ENCODE results near the gene PPP1R3D.
A peak's percentile ranks its signal among the peaks of the same experiment; 100 is the strongest.

The PPP1R3D gene

DNA sequence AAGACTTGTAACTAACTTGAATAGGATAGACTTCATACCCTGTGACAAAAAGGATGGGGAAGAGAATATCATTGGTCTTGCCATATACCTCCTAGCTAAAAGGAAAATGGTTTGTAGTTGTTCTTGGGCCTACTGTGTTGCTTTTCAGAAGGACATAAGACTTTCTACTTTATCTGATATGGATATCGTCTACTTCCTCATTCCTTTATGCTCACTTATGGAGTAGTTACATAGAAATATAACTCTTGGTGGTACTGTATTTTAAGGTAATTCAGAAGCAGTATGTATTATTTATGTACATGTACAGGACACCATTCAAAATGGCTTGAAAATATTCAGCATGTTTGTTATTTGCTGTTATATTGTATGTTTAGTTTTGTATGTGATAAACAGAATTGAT, 8.1 kb upstream of the PPP1R3D start:
- no peak for DNase-seq

DNA sequence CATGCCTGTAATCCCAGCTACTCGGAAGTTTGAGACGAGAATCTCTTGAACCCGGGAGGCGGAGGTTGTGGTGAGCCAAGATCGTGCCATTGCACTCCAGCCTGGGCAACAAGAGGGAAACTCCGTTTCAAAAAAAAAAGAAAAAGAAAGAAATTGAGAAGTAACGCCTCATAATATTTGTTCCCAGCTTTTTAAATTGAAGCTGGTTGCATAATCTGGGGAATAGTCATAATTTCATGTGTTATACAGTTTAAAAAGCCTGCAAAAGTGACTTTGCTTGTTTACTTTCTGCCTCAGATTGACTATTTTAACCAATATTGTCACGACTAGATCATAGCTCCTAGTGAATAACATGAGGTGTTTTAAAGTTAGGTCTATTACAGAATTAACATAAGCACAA, 7.3 kb upstream of the PPP1R3D start:
- no peak for DNase-seq

DNA sequence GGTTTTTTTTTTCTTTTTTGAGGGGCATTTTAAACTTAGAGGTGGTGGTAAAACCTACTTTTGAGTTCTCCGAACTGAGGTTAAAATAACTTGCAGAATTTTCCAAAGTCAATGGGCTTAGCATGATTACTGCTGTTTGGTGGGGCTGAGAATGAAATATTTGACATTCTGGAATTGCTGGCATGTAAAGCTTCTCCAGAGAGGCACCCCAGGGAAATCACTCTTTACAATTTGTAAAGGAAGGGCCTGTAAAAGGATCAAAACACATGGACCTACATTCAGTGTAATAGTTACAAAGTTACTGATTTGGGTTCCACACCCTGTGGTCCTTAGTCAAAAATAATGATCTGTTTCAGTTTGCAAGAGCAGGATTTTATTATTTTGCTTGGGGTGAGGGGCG, 5.6 kb upstream of the PPP1R3D start:
- DNase-seq, result no peak

DNA sequence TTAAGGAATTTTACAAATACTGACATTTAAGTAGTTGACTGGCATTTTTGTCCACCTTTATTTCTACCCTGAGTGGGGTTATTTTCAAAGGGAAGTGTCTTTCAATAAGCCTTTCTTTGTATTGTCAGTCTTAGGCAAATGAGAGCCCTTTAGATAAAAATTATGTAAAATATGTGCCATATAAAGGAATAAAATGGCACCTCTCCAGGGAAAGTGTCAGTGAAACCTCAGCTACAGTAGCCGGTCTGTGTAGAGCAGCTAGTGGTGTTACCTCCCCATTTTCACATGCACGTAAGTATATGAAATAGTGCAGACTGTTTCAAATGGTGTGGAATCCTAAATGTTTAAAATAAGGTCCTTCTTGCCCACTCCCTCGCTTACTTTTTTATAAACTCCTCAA, 5.1 kb upstream of the PPP1R3D start:
- DNase-seq, result no peak

DNA sequence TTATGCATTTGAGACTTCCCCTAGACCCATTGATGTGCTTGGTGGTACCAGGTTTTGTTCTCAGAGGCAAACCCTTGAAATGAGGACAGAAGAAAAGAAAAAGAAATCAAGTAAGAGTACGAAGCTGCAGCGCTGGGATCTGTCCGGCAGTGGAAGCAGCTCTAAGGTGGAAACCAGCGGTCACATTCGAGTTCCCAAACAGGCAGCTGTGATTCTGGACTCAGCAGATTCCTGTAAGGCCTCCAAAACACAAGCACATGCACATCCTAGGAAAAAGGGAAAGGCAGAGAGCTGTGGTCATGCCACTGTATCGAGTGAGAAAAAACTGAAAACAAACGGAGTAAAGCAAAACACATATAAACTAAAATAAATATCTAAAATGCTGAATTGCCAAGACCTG, 4.6 kb upstream of the PPP1R3D start:
- DNase-seq, result no peak

DNA sequence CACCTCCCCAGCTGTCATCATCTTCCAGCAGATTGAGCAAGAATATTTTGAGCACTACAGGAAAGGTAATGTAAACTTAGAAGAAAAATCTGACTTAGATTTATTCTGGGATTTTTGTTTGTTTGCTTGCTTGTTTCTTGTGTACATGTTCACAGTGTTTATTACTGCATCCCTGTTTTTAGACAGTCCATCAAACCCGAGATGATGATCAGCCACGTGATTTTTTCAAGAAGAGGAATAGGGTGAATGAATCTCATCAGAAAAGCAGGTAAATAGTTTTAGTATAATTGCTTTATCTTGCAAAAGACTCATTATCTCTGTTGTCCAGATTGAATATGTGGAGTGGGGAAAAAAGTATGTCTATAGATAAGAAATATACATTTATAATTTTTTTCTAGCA, 2.1 kb upstream of the PPP1R3D start:
- no peak for DNase-seq

DNA sequence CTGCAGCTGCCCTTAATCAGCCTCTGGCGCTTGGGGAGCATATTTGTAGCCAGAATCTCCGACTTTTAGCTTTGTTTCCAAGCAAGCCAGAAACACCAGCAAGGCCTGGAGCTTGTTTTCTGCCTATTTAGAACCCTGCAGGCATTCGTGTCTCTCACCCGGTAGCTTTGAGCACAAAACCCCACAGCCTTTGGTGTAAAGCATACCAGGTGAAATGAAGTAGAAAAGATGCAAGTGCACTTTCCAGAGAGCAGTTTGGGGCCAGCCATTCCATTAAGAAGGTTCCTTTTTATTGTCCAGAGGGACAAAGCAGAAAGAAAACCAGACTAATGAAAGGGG, 820 bp upstream of the PPP1R3D start:
- no peak for DNase-seq

DNA sequence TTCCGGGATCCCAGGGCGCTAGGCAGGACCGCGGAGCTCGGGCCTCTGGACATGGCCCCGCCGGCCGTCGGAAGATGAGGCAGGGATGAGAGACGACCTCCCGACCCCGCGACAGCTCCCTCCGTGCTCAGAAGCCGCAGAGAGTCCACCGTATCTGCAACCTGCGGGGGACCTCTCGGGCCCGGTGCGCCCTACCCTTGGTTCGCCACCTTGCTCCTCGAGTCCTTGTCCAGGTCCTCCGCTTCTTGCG, 301 bp downstream of the PPP1R3D start:
- DNase-seq, result no peak

DNA sequence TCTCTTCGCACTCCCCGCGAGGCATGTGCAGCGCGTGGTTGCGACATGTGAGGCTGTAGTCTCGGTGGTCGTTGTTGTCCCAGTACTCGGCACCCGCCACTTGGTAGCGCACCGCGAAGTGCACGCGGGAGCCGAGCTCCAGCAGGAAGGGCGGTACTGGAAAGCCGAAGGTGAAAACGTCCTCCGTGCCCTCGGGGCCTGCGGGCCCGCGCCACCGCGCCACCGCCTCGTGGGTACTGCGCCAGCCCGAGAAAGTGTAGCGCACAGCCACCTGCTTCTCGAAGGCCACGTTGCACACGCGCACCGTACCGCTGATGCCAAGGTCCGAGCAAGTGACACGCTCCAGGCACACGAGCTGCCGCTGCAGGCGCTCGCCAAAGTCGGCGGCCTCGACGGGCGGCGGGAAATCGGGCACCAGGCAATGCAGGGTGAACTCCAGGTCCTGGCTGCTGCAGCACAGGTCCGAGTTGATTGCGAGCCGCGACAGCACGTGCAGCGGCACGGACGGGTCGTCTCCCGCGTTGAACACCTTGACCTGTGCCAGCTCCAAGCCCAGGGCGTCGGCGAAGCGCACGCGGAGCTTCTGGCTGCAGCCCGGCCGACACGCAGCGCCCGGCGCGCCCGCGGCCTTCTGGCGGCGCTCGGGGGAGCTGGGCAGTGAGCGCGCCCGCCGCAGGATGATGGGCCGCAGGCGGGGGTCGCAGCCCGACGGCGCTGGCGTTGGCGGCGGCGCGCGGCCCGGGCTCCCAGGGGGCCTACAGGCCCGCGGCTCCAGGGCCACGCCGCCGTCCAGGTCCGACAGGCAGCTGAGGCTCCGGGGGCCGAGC, 840 bp downstream of the PPP1R3D start:
- DNase-seq, result no peak

DNA sequence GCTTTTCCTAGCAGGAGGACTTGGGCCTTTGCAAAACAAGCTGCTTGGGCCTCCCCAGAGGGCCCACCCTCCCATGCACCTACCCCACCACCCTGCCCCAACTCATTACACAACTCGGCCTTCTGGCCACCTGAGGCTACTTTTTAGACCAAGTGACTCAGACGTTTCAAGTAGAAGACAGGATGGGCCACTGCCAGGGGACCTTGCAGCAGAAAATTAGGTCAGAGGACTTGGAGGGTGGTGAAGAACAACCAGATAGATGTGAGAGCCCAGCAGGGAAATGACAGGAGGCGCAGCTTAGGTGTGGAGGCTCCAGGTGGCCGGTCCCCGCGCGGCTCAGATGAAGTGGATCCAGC, 1.4 kb downstream of the PPP1R3D start:
- DNase-seq, result no peak

DNA sequence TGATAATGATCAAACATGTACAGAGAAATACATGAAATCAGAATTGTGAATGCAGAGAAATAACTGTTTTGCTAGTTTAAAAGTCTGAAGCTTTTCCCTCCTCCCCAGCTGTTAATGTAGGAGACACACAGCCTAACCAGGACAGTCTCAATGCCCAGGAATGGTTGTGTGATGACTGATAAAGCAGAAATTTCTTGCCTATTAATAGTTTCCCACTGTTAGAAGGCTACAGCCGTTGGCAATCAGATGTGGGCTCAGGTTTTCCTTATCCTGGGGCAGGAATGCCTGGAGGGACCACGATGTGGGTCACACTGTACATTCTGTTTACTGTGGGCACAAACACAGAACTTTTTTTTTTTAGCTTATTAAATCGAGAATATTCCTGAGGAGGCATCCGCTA, 1.9 kb downstream of the PPP1R3D start:
- no peak for DNase-seq

DNA sequence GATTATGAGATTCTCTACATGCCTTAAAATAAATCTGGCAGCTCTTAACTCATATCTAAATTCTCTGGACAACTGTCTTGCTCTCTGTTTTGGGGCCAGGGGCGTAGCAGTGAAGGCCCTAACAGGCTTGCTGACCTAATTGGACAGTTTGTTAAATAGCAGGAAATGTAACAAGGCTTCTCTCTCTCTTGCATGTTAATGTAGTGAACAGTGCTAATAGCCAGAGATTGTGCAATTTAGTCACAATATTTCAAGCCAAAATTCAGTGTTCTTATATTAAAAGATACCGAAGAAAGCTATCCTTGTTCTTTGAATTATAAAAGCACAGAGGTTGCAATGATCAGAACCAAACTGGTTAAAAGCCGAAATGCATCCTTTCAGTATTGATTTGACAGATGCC, 3.0 kb downstream of the PPP1R3D start:
- no peak for DNase-seq

DNA sequence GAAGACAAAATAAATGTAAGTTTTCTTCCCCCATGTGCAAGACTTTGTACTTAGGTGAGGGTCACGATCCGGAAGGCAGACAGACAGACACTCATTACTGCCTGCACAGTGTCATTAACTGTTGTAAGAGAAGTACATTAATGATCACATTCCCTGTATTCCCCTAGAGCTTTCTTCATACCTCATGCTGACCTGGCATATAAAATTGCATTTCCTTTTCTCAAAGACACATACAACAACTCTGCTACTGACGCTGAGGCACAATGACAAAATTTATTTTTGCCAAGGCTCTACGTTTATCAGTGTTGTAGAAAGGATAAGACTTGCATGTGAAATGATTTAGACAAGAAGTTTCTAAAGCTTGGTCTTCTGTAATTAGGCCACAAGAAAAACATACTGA, 3.7 kb downstream of the PPP1R3D start:
- DNase-seq, result no peak

DNA sequence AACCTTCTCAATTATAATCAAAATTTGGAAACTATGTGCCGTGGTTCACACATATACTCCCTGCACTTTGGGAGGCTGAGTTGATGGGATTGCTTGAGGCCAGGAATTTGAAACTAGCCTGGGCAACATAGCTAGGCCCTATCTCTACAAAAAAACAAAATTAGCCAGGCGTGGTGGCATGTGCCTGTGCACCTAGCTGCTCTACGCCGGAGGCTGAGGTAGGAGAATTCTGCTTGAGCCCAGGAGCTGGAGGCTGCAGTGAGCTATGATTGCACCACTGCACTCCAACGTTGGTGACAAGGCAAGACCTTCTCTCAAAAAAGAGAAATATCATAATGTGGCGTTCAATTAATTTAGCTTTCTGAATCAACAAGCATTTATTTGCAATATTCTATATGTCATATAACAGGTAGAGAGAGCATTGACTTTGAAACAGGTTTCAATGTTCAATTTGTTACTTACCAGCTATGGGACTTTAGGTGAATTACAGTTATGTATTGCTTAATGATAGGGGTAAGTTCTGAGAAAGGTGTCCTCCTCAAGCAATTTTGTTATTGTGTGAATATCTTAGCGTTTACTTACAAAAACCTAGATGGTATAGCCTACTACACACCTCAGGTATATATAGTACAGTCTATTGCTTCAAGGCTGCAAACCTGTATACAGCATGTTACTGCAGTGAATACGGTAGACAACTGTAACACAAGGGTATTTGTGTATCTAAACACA, 4.5 kb downstream of the PPP1R3D start:
- DNase-seq, result no peak

DNA sequence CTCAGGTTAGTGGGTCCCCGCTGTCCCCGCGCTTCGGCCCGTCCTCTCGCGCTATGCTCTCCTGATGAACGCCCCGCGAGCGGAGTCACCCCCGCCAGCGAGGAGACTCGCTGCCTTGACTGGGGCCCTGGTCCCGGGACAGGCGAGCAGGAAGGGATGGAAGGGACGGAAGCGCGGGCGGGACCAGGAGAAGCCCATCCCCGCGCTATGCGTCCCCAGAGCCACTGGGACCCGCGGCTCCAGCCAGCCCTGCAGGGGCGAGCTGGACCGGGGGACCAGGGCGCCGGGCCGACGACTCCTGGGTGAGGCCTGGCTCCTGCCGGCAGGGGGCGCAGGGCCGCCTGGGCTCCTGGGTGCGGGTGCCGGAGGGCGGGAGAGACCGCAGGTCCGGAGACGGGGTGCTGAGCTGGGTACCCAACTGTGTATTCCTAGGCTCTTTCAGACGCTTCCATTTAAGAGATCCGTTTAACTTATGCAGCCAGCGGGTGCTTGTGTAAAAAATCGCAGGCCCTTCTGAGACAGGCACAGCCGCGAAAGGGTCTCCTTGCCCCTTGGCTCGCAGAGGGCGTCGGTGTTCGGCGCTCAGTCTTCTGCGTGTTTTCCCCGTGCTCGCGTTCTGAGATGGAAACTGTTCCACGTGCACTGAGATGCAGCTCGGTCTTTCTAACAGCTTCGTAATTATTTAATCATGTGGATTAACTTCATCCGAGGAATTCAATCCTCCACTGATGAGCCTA, 6.1 kb downstream of the PPP1R3D start:
- DNase-seq, result peak; percentile 72

DNA sequence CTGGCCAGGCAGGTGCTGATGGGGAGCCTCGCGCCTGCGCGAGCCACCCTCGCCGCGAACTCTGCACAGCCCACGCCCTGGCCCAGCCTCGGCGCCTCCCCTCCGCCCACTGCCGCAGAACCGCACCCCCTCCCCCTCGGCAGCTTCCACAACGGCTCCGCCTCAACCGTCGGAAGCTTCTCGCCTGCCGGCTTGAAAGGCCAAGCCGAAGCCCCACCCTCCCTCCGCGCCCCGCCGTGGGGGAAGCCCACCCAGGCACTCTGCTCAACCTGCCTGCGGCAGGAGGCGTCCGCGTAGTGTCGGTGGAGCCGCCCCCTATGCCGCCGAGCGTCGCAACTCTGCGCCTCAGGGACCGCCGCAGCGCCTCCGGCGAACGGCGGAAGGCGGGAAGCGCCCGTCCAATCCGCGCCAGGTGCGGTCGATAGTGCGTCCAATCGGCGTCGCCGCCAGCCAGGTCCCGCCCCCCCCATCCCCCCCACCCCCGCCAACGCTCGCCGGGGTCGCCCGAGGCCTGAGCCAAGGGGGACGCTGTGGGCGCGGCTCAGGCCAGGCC, 6.7 kb downstream of the PPP1R3D start, which contains the start of gene SYCP2:
TSS of gene SYCP2 (minus strand) at position 342 of the 553 bp plus-strand sequence. CDS start 11,224 bp downstream, outside the sequence.
- peak; percentile 60 for DNase-seq

DNA sequence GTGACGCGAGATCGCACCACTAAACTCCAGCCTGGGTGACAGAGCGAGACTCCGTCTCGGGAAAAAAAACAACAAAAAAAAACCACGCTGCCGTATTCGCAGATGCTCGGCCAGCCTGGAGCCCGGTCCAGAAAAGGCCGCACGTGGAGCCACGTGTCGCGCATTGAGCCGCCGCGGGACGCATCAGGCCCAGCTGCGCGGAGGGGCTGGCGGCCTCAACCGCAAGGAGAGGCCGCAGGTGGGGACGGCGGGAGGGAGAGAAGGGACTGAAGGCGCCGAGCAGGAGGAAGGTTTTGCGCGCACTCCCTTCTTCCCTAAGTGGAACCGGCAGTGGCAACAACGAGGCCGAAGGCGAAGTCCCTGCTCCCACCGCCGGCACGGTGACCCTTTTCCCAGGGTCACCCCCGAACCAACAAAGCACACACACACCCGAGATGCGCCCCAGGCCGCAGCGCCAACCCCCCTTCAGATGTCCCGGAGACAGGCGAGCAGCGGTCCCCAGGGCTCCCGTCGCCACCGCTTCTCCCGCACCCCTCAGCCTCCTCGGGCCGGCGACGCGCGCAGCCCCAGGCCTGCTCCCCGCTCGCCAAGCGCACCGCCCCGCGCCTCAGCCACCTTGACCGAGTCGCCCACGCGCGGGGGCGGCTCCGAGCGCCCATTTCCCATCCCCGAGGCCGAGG, 7.3 kb downstream of the PPP1R3D start:
- DNase-seq, result no peak

DNA sequence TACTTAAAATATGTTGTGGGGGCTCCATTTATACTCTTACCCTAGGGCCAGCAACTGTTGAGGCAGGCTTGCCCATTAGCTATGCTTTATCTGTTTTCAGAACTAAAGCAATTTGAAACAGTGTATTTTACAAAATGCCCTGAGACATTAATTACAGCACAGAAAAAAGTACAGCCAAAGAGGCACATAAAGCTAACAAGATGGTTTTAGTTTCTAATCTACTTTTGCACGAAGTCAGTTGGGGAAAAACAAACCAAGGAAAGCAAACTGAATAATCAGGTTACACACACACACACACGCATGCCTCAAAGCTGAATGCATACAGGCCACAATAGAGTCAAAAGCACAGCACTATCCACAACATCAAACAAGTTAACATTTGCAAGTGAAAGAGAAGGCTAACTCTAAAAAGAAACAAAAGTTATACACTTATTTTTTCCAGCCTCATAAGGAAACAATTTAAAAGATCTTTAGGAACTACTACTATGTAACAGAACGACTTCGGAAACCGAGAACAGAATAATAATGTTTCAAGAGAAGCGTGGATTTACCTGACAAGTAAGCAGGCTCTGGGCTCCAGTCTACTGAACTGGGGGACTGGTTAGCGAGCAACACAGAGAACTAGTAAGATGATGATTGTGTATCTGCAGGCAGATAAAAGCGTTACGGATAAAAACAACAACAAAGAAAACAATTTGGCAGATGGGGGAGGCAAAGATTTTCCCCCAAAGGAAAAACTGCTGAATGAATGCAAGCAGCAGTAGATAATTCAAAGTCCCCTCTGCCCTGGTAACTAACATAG, 8.4 kb downstream of the PPP1R3D start:
- DNase-seq, result no peak

DNA sequence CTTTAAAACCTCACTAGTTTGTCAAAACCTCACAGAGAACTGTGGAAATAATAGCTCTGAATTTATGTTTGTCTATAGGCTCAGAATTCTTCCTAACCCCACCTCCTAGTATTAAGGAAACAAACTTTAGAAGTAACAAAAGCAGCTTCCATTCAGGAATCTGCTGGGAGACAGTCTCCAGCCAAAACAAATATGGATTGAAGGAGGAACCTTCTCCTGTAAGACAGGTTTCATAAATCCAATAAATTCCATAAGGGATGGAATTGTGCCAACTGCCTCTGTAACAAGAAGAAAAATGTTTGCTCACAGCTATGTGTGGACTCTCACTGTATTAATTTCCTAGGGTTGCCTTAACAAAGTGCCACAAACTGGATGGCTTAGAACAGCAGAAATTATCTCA, 14.2 kb downstream of the PPP1R3D start:
- DNase-seq, result no peak

DNA sequence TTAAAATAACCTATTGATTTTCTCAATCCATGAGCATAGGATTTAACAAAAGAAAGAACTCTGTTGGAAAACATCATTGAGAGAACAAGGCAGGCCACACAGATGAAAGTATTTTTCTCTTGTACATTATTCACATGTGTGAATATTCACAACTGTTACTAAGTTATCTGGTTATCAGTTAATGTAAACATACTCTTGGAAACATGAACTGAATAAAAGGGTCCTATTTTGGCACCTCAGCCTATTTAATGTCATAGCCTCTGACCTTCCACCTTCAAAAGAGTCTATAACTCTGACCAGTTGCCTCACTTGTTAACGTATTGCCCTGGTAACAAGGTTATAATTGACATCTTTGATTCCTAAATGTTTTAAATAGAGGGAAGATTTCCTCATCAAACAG, 14.7 kb downstream of the PPP1R3D start:
- DNase-seq, result no peak

DNA sequence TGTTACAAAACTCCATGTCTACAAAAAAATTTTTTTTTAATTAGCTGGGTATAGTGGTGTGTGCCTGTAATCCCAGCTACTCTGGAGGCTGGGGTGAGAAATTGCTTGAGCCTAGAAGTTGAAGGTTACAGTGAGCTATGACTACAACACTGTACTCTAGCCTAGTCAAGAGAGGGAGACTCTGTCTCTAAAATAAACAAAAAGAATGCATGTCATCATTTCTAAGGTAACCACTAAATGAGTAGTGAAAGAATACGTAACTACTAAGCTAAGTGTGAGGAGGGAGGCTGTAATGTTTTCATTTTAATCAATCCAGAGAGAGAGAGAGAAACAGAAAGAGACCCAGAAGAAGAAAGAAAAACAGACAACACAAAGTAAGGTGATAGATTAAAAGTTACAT, 16.6 kb downstream of the PPP1R3D start:
- DNase-seq, result no peak

DNA sequence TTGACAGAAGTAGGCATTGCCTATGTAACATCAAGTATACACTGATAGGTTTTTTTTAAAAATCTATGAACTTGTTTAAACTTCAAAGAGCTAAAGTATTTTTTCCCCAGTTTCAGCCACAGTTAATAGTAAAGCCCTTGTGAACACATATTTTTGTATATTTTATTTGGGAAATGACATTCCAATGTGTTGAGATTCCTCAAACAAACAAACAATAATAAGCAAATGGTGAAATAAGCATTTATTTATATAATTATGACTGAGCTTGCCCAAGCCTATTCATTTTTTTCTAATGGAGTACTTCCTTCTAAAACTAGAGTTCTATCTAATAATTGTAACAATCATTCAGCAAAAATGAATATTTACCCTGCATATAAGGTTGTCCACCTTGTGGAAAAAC, 19.2 kb downstream of the PPP1R3D start:
- no peak for DNase-seq

DNA sequence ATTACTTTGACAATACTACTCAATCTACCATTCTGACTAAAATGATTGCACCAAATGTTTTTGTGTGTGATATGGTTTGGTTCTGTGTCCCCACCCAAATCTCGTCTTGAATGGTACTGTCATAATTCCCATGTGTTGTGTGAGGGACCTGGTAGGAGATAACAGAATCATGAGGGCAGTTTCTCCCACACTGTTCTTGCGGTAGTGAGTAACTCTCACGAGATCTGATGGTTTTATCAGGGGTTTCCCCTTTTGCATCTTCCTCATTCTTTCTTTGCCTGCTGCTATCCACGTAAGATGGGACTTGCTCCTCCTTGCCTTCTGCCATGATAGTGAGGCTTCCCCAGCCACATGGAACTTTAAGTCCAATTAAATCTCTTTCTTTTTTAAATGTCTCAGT, 27.5 kb downstream of the PPP1R3D start:
- no peak for DNase-seq

All from activated effector memory CD4-positive, alpha-beta T cell treated with Interleukin-2 at 50 U/mL for 16 hours (primary cell).